Keratinocyte (primary cell): Measurements from ENCODE around the gene MXRA7. TPM values are rescaled to one million over a fixed set of nuclear protein-coding genes. Genes with fewer than 3 reads are reported as not detected.
"Not testable (repeated sequence)": the region's sequence is repeated elsewhere in the genome, so short reads cannot be mapped to it uniquely, and the experiment has no call there.

ENCODE experiments used
- DNase-seq: peaks from one replicate; pipeline ENCODE4 v3.0.0-alpha.2; 2011; ENCODE audit warnings: low read depth, missing footprints, low spot score
- FAIRE-seq: peaks from 2 replicates; lab custom pipeline; 2011; peaks lifted over from hg19 to GRCh38; lab: Jason Lieb, UNC
- H2AFZ ChIP-seq: 2 replicates; pipeline ENCODE4 v1.6.0; 2012; ENCODE audit warnings: low read length, control low read depth, inconsistent platforms; ENCODE audit not compliant: control insufficient read depth
- H3K27ac ChIP-seq: 2 replicates; pipeline ENCODE4 v1.5.1; 2011; ENCODE audit warnings: low read length; ENCODE audit not compliant: control insufficient read depth, insufficient read depth
- H3K27me3 ChIP-seq: 3 replicates; pipeline ENCODE4 v1.6.0; 2011; ENCODE audit warnings: low read length; ENCODE audit not compliant: control insufficient read depth, insufficient read depth; ENCODE audit errors: extremely low read depth
- H3K36me3 ChIP-seq, 2 experiments: 2 replicates in 1 of 2; 3 replicates in 1 of 2; pipeline ENCODE4 v1.5.1; 2011; ENCODE audit warnings: low read length in 2 of 2, mild to moderate bottlenecking in 1 of 2; ENCODE audit not compliant: control insufficient read depth in 2 of 2, insufficient read depth in 2 of 2; ENCODE audit errors: extremely low read depth in 1 of 2
- H3K4me1 ChIP-seq: 3 replicates; pipeline ENCODE4 v1.5.1; 2011; ENCODE audit warnings: low read length; ENCODE audit not compliant: control insufficient read depth, insufficient read depth; ENCODE audit errors: extremely low read depth
- H3K4me2 ChIP-seq: 3 replicates; pipeline ENCODE4 v1.6.0; 2011; ENCODE audit warnings: low read depth, low read length; ENCODE audit not compliant: control insufficient read depth, insufficient read depth; ENCODE audit errors: extremely low read depth
- H3K4me3 ChIP-seq, 3 experiments: fragments of 200-600 bp in 1 of 3; sonication (generic) in 1 of 3; 2 replicates in 2 of 3; 3 replicates in 1 of 3; pipeline ENCODE4 v1.5.1; 2011 to 2016; ENCODE audit warnings: low read length in 3 of 3, mild to moderate bottlenecking in 3 of 3, control low read depth in 2 of 3, inconsistent platforms in 1 of 3, low read depth in 1 of 3, mixed read lengths in 1 of 3, mixed run types in 1 of 3, moderate library complexity in 1 of 3; ENCODE audit not compliant: control insufficient read depth in 2 of 3, insufficient read depth in 2 of 3; ENCODE audit errors: extremely low read depth in 1 of 3
- H3K79me2 ChIP-seq: 2 replicates; pipeline ENCODE4 v1.6.0; 2012; ENCODE audit warnings: low read length; ENCODE audit not compliant: control insufficient read depth, insufficient read depth
- H3K9ac ChIP-seq: 3 replicates; pipeline ENCODE4 v1.6.0; 2011; ENCODE audit warnings: low read length; ENCODE audit not compliant: control insufficient read depth, insufficient read depth; ENCODE audit errors: extremely low read depth
- H3K9me1 ChIP-seq: 3 replicates; pipeline ENCODE4 v1.6.0; 2011; ENCODE audit warnings: low read length; ENCODE audit not compliant: control insufficient read depth, insufficient read depth; ENCODE audit errors: extremely low read depth
- H3K9me3 ChIP-seq: 2 replicates; pipeline ENCODE4 v1.5.1; 2012; ENCODE audit warnings: low read depth, low read length; ENCODE audit not compliant: control insufficient read depth
- H4K20me1 ChIP-seq: 3 replicates; pipeline ENCODE4 v1.6.0; 2011; ENCODE audit warnings: low read length; ENCODE audit not compliant: control insufficient read depth, insufficient read depth; ENCODE audit errors: extremely low read depth
- EZH2 ChIP-seq: IDR thresholded peaks from one replicate; pipeline ENCODE4 v1.6.1; 2012; ENCODE audit warnings: inconsistent platforms, mild to moderate bottlenecking, low read length, moderate library complexity
- dilution Hi-C: fragments of 300-500 bp; cut with MboI; formaldehyde crosslinking; loops from one replicate; pipeline ENCODE4 v1.7.0; 2020; ENCODE audit warnings: low sequenced_read_pairs; ENCODE audit not compliant: extremely low pct_ligation_motif_present
- polyA plus RNA-seq, 5 experiments: library from polyadenylated mRNA; depleted of rRNA in 3 of 5; stranded (reverse) in 3 of 5; stranded (forward) in 1 of 5; unstranded in 1 of 5; fragments of >200 nt; gene quantifications; 1 replicate in 1 of 5; 2 replicates in 3 of 5; 3 replicates in 1 of 5; pipeline versions ENCODE4 v1.2.1 to v1.2.3, GENCODE V29; 2011 to 2012; ENCODE audit warnings: missing spikeins in 2 of 5, low read depth in 1 of 5, low replicate concordance in 1 of 5
- TF ChIP-seq, protein P1 (sequence below), 3 experiments: IDR thresholded peaks in 1 of 3; conservative IDR thresholded peaks in 1 of 3; optimal IDR thresholded peaks in 1 of 3; 2 replicates in 2 of 3; 3 replicates in 1 of 3; pipeline versions ENCODE3 to v1.5.1; 2011; ENCODE audit warnings: low read length in 3 of 3, mild to moderate bottlenecking in 3 of 3, moderate library complexity in 2 of 3, control low read depth in 1 of 3, inconsistent platforms in 1 of 3; ENCODE audit not compliant: insufficient read depth in 2 of 3; ENCODE audit errors: extremely low read depth in 1 of 3

Gene MXRA7
- polyA plus RNA-seq, 1 donor (not counting 4 experiments of a cell fraction or from before 2014, with no cell fraction given): 118 TPM

DNA sequence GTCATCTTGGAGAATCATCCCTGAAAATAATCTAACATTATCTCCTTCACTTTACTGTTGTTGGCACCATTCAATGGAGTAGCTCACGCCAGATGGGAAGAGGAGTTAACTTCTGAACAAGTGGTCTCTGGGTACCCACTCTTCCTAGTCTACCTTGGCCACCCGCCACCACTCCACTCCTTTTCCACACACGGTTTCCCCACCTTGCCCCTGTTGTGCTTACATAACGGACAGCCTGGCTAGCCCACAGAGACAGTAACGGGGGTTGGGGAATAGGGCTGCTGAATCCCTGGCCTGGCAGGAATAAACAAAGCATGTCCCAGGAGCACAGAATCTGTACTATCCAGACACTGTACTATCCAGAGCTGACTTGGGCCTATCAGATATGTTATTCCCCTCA is 3.6 kb upstream of the MXRA7 start:
- Histone ChIP-seq H3K4me1 (peaks cover 13% of the 10 kb centered on the region), H3K9me3 (no peaks in the 10 kb centered on the region), H3K36me3 (peaks cover 22 to 38% of the 10 kb centered on the region in 2 experiments), H3K79me2 (peaks cover 13% of the 10 kb centered on the region), H4K20me1 (no peaks in the 10 kb centered on the region), H3K27me3 (no peaks in the 10 kb centered on the region), H3K4me3 (no peak overlapping the region), H3K27ac (no peak overlapping the region), H3K9ac (no peak overlapping the region), H3K9me1 (no peaks in the 10 kb centered on the region), H2AFZ (no peak overlapping the region), H3K4me2 (no peak overlapping the region)
- no peak for TF ChIP-seq EZH2
- TF ChIP-seq, protein P1, sequence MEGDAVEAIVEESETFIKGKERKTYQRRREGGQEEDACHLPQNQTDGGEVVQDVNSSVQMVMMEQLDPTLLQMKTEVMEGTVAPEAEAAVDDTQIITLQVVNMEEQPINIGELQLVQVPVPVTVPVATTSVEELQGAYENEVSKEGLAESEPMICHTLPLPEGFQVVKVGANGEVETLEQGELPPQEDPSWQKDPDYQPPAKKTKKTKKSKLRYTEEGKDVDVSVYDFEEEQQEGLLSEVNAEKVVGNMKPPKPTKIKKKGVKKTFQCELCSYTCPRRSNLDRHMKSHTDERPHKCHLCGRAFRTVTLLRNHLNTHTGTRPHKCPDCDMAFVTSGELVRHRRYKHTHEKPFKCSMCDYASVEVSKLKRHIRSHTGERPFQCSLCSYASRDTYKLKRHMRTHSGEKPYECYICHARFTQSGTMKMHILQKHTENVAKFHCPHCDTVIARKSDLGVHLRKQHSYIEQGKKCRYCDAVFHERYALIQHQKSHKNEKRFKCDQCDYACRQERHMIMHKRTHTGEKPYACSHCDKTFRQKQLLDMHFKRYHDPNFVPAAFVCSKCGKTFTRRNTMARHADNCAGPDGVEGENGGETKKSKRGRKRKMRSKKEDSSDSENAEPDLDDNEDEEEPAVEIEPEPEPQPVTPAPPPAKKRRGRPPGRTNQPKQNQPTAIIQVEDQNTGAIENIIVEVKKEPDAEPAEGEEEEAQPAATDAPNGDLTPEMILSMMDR (optimal IDR thresholded peaks at IDR 0.05 in 1 of 3, IDR thresholded peaks at IDR 0.05 in 1 of 3, conservative IDR thresholded peaks at IDR 0.05 in 1 of 3; ENCODE audit: extremely low read depth in 1 of 3, insufficient read depth in 2 of 3, low read length in 3 of 3): no peak
- dilution Hi-C loops: no loop called here
- no peak for DNase-seq
- FAIRE-seq: no peak

DNA sequence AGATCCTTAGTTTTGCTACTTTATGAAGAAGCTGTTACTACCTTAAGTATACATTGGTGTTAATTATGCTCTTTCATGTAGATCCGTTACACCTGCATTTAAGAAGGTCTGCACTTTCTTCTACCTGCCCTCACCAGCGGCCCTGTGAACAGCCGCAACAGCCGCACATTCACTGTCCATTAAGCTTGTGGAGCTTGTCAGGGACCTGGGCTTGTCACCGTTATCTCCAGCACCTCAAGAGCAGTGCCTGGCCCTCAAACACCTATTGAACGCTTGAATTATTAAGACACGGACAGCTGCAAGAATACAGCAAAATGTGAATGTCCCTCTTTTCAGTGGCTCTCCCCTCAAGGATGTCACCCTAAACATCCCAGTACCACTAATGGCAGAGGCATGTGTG is 3.0 kb upstream of the MXRA7 start:
- no peak overlapping the region for H3K4me3 ChIP-seq
- TF ChIP-seq, protein P1 (optimal IDR thresholded peaks at IDR 0.05 in 1 of 3, IDR thresholded peaks at IDR 0.05 in 1 of 3, conservative IDR thresholded peaks at IDR 0.05 in 1 of 3; ENCODE audit: extremely low read depth in 1 of 3, insufficient read depth in 2 of 3, low read length in 3 of 3): no peak
- no peak for TF ChIP-seq EZH2
- H3K27ac ChIP-seq: no peak overlapping the region
- H3K36me3 ChIP-seq: peaks cover 17 to 34% of the 10 kb centered on the region in 2 experiments
- no peak overlapping the region for H3K4me2 ChIP-seq
- H3K27me3 ChIP-seq: no peaks in the 10 kb centered on the region
- no peaks in the 10 kb centered on the region for H4K20me1 ChIP-seq
- H3K79me2 ChIP-seq: peaks cover 17% of the 10 kb centered on the region
- no peak for DNase-seq
- H3K9me3 ChIP-seq: no peaks in the 10 kb centered on the region
- dilution Hi-C loops: no loop called here
- H3K9ac ChIP-seq: no peak overlapping the region
- no peaks in the 10 kb centered on the region for H3K9me1 ChIP-seq
- no peak for FAIRE-seq
- H2AFZ ChIP-seq: no peak overlapping the region
- H3K4me1 ChIP-seq: peaks cover 18% of the 10 kb centered on the region

DNA sequence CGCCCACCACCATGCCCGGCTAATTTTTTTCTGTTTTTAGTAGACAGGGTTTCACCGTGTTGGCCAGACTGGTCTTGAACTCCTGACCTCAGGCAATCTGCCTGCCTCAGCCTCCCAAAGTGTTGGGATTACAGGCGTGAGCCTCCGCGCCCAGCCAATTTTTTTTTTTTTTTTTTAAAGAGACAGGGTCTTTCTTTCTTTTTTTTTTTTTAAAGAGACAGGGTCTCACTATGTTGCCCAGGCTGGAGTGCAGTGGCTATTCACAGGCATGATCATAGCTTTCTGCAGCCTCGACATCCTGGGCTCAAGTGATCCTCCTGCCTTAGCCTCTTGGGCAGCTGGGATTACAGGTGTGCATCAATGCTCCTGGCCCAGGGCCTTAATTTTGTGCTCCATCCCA is 1.6 kb upstream of the MXRA7 start:
- H3K36me3 ChIP-seq: peaks cover 10 to 31% of the 10 kb centered on the region in 2 experiments
- H3K4me2 ChIP-seq, H3K4me3 ChIP-seq, H3K9me3 ChIP-seq, DNase-seq, dilution Hi-C loops, H3K9me1 ChIP-seq, H3K27ac ChIP-seq, H4K20me1 ChIP-seq, H2AFZ ChIP-seq, FAIRE-seq, H3K27me3 ChIP-seq, H3K9ac ChIP-seq: not testable (repeated sequence)
- peaks cover 27% of the 10 kb centered on the region for H3K79me2 ChIP-seq
- peaks cover 24% of the 10 kb centered on the region for H3K4me1 ChIP-seq
